ENCODE measurements around the gene PPP1R3D.

DNA sequence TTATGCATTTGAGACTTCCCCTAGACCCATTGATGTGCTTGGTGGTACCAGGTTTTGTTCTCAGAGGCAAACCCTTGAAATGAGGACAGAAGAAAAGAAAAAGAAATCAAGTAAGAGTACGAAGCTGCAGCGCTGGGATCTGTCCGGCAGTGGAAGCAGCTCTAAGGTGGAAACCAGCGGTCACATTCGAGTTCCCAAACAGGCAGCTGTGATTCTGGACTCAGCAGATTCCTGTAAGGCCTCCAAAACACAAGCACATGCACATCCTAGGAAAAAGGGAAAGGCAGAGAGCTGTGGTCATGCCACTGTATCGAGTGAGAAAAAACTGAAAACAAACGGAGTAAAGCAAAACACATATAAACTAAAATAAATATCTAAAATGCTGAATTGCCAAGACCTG, 4.6 kb upstream of the PPP1R3D start:
- no peak for TF ChIP-seq POLR2A (IDR thresholded peaks at IDR 0.05; ENCODE audit: low read depth, low read length)
- no peak for TF ChIP-seq SPI1 (IDR thresholded peaks at IDR 0.05; ENCODE audit: low read depth, low read length)
- TF ChIP-seq POLR2AphosphoS5 (IDR thresholded peaks at IDR 0.05; ENCODE audit: low read depth, low read length): no peak
- TF ChIP-seq TAF1 (IDR thresholded peaks at IDR 0.05; ENCODE audit: low read depth, low read length): no peak
- no peak for TF ChIP-seq POU2F2 (IDR thresholded peaks at IDR 0.05; ENCODE audit: low read depth, low read length)
- TF ChIP-seq PAX5 (IDR thresholded peaks at IDR 0.05; ENCODE audit: insufficient read depth, low read length, severe bottlenecking): no peak

Data from GM12891 (cell line).